Measurements from ENCODE around the gene HS6ST2.

GRCh38 chrX:132837126-132837525 lies 121.3 kb downstream of the HS6ST2 start:
- TF ChIP-seq CTCF (tag by site-specific recombination; IDR thresholded peaks at IDR 0.05) (no peak), PATZ1 (tag by site-specific recombination; IDR thresholded peaks at IDR 0.05) (no peak), ZBTB6 (tag by site-specific recombination; IDR thresholded peaks at IDR 0.05) (no peak), BCL11B (tag by site-specific recombination; IDR thresholded peaks at IDR 0.05; ENCODE audit: low read depth) (no peak), GLI4 (tag by site-specific recombination; IDR thresholded peaks at IDR 0.05) (no peak), ZSCAN5A (tag by site-specific recombination; IDR thresholded peaks at IDR 0.05) (no peak)
